DND-41 (cell line): ENCODE measurements around the gene AP1G1.

Experiments used
- ATAC-seq: fragments of 200-7000 bp; cut with Tn5 transposase; 3 replicates; pipeline ENCODE4 v1.9.1; 2021; ENCODE audit warnings: low read depth; ENCODE audit not compliant: insufficient read depth
- DNase-seq: peaks from one replicate; pipeline ENCODE4 v3.0.0-alpha.2; 2020
- H2AFZ ChIP-seq: 2 replicates; pipeline ENCODE4 v1.6.0; 2012; ENCODE audit warnings: low read depth, low read length
- H3K27ac ChIP-seq: 2 replicates; pipeline ENCODE4 v1.5.1; 2012; ENCODE audit warnings: low read length, inconsistent platforms
- H3K27me3 ChIP-seq: fragments of 200-600 bp; sonication (generic); 2 replicates; pipeline ENCODE4 v1.6.0; 2012; ENCODE audit warnings: low read length, mild to moderate bottlenecking, inconsistent platforms; ENCODE audit not compliant: insufficient read depth, poor library complexity
- H3K36me3 ChIP-seq: 2 replicates; pipeline ENCODE4 v1.5.1; 2012; ENCODE audit warnings: low read length, inconsistent platforms; ENCODE audit not compliant: insufficient read depth
- H3K4me1 ChIP-seq: 2 replicates; pipeline ENCODE4 v1.5.1; 2012; ENCODE audit warnings: mild to moderate bottlenecking, low read length; ENCODE audit not compliant: insufficient read depth
- H3K4me2 ChIP-seq: 2 replicates; pipeline ENCODE4 v1.6.0; 2012; ENCODE audit warnings: mild to moderate bottlenecking, moderate library complexity, low read length, inconsistent platforms; ENCODE audit not compliant: insufficient read depth
- H3K4me3 ChIP-seq, 2 experiments: fragments of 200-600 bp in 1 of 2; shearing (Covaris generic) in 1 of 2; 2 replicates each; pipeline ENCODE4 v1.5.1; 2012 to 2016; ENCODE audit warnings: inconsistent platforms in 2 of 2, low read length in 2 of 2, mild to moderate bottlenecking in 2 of 2, low read depth in 1 of 2, moderate library complexity in 1 of 2
- H3K79me2 ChIP-seq: 2 replicates; pipeline ENCODE4 v1.6.0; 2012; ENCODE audit warnings: low read length, inconsistent platforms; ENCODE audit not compliant: insufficient read depth
- H3K9ac ChIP-seq: 2 replicates; pipeline ENCODE4 v1.6.0; 2012; ENCODE audit warnings: low read depth, mild to moderate bottlenecking, inconsistent platforms, low read length, moderate library complexity
- H3K9me3 ChIP-seq: 2 replicates; pipeline ENCODE4 v1.5.1; 2012; ENCODE audit warnings: low read length, moderate library complexity, mild to moderate bottlenecking, inconsistent platforms; ENCODE audit not compliant: insufficient read depth, severe bottlenecking
- H4K20me1 ChIP-seq: 2 replicates; pipeline ENCODE4 v1.6.0; 2012; ENCODE audit warnings: low read length; ENCODE audit not compliant: insufficient read depth
- CTCF ChIP-seq: IDR thresholded peaks from 2 replicates; pipeline ENCODE4 v1.5.1; 2012; ENCODE audit warnings: borderline replicate concordance, low read length, moderate library complexity, mild to moderate bottlenecking; ENCODE audit not compliant: poor library complexity, severe bottlenecking; ENCODE audit errors: extremely low read depth
- EZH2 ChIP-seq: IDR thresholded peaks from 3 replicates; pipeline ENCODE4 v1.6.1; 2012; ENCODE audit warnings: borderline replicate concordance, low read depth, mild to moderate bottlenecking, moderate library complexity, low read length, inconsistent platforms; ENCODE audit not compliant: severe bottlenecking

Gene AP1G1

GRCh38 chr16:71758293-71758760, 50.3 kb downstream of the AP1G1 start:
- Histone ChIP-seq H3K27ac (no peak overlapping the region), H2AFZ (no peak overlapping the region), H3K4me2 (no peak overlapping the region), H4K20me1 (no peaks in the 10 kb centered on the region), H3K4me3 (no peak overlapping the region), H3K79me2 (no peaks in the 10 kb centered on the region), H3K9ac (no peak overlapping the region), H3K4me1 (no peaks in the 10 kb centered on the region), H3K27me3 (no peaks in the 10 kb centered on the region), H3K9me3 (no peaks in the 10 kb centered on the region), H3K36me3 (peaks cover 83% of the 10 kb centered on the region)
- DNase-seq: no peak
- no peak for ATAC-seq
- no peak for TF ChIP-seq CTCF
- no peak for TF ChIP-seq EZH2

DNA sequence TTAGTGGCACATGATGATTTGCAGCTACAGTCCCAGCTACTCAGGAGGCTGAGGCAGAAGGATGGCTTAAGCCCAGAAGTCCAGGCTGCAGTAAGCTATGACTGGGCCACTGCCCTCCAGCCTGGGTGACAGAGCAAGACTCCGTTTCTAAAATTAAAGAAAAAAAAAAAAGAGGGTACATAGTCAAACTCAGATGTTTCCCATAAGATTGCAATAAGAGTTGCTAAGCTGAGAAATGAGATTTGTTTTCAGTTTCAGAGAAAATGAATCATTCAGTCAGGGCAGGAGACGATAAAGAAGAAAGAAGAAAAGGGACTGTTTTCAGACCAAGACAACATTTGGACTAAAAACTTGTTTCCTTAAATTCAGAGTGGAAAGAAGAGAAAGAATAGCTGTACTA, 54.0 kb downstream of the AP1G1 start:
- no peak overlapping the region for H3K4me2 ChIP-seq
- H3K36me3 ChIP-seq: peaks cover 69% of the 10 kb centered on the region
- no peaks in the 10 kb centered on the region for H3K9me3 ChIP-seq
- H3K4me1 ChIP-seq: no peaks in the 10 kb centered on the region
- H3K79me2 ChIP-seq: no peaks in the 10 kb centered on the region
- no peak overlapping the region for H3K27ac ChIP-seq
- DNase-seq: no peak
- H4K20me1 ChIP-seq: no peaks in the 10 kb centered on the region
- no peak for TF ChIP-seq CTCF
- TF ChIP-seq EZH2: no peak
- H3K4me3 ChIP-seq: no peak overlapping the region
- no peak overlapping the region for H3K9ac ChIP-seq
- no peaks in the 10 kb centered on the region for H3K27me3 ChIP-seq
- no peak for ATAC-seq
- no peak overlapping the region for H2AFZ ChIP-seq

DNA sequence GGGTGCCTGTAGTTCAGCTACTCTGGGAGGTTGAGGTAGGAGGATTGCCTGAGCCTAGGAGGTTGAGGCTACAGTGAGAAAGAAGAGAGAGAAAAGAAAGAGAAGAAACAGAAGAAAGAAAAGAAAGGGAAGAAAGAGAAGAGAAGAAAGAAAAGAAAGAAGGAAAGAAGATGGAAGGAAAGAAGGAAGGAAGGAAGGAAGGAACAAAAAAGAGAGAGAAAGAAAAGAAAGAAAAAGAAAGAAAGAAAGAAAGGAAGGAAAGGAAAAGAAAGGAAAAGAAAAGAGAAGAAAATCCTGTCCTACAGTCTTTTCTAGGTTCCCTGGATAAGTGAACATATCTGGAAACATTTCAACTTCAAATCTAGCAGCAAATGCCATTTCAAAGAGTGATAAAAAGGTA, 54.5 kb downstream of the AP1G1 start:
- no peaks in the 10 kb centered on the region for H4K20me1 ChIP-seq
- no peak overlapping the region for H3K9ac ChIP-seq
- H3K79me2 ChIP-seq: no peaks in the 10 kb centered on the region
- no peak overlapping the region for H3K4me3 ChIP-seq
- H3K36me3 ChIP-seq: peaks cover 75% of the 10 kb centered on the region
- TF ChIP-seq CTCF: no peak
- no peak for TF ChIP-seq EZH2
- H3K27ac ChIP-seq: no peak overlapping the region
- no peaks in the 10 kb centered on the region for H3K9me3 ChIP-seq
- no peaks in the 10 kb centered on the region for H3K4me1 ChIP-seq
- ATAC-seq (no peak), DNase-seq (no peak)
- no peak overlapping the region for H2AFZ ChIP-seq
- H3K4me2 ChIP-seq: no peak overlapping the region
- H3K27me3 ChIP-seq: no peaks in the 10 kb centered on the region

GRCh38 chr16:71748226-71748625, 60.4 kb downstream of the AP1G1 start:
- Histone ChIP-seq H3K36me3 (peaks cover 76% of the 10 kb centered on the region), H3K4me1 (no peaks in the 10 kb centered on the region), H3K27ac (no peak overlapping the region), H3K27me3 (no peaks in the 10 kb centered on the region), H3K9me3 (no peaks in the 10 kb centered on the region), H4K20me1 (no peaks in the 10 kb centered on the region), H3K79me2 (no peaks in the 10 kb centered on the region), H3K4me3 (no peak overlapping the region), H3K4me2 (no peak overlapping the region), H3K9ac (no peak overlapping the region), H2AFZ (no peak overlapping the region)
- TF ChIP-seq EZH2 (no peak), CTCF (no peak)
- DNase-seq: no peak
- no peak for ATAC-seq
